ENCODE data around the gene RETREG2.
"Not testable (repeated sequence)": the region's sequence is repeated elsewhere in the genome, so short reads cannot be mapped to it uniquely, and the experiment has no call there.

RETREG2 gene

DNA sequence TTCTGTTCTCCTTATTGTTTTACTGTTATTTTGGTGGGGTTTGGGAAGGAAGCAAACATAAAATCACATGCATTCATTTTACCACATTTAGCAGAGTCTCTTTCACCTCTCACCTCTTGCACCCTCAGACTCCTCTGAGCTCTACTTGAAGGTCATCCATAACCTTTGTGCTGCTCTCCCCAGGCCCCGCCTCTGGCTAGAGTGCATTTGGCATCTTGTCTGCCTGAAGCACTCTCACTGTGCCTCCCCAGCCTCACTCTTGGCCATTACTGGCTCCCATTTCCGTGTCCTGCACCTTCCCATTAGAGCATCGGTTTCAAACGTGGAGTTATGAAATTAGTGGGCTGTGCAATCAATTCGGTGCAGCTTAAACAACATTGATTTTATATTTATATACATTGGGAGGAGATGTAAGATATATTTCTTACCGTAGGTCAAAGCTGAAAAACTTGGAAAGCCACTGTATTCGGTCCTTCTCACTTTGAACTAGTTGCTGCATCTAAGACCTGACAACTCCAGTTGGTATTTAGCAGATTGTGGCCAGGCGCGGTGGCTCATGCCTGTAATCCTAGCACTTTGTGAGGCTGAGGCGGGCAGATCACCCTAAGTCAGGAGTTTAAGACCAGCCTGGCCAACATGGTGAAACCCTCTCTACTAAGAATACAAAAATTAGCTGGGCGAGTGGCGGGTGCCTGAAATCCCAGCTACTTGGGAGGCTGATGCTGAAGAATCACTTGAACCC, 21.6 kb downstream of the RETREG2 start:
- Mint-ChIP-seq H3K9me3 (peaks cover 2% of the 10 kb centered on the region), H3K36me3 (no peaks in the 10 kb centered on the region), H3K4me3 (peak overlapping the region; percentile 71), H3K27ac (peak overlapping the region; percentile 3), H3K4me1 (peaks cover 19% of the 10 kb centered on the region)
- ATAC-seq (no peak), DNase-seq (ENCODE audit: low spot score in 2 of 2) (no peak)

- not testable (repeated sequence) for ATAC-seq, H3K9me3 Mint-ChIP-seq, H3K36me3 Mint-ChIP-seq
- peak in 1 of 2 donors; percentile 71 for DNase-seq (ENCODE audit: low spot score in 2 of 2)
- H3K27ac Mint-ChIP-seq = peak overlapping the region; percentile 93
- H3K4me1 Mint-ChIP-seq = peaks cover 19% of the 10 kb centered on the region
- H3K4me3 Mint-ChIP-seq = peak overlapping the region; percentile 71
These were observed 22.6 kb downstream of the RETREG2 start for GRCh38 chr2:219200502-219201326.

GRCh38 chr2:219201331-219201730, 23.3 kb downstream of the RETREG2 start:
- ATAC-seq; H3K9me3 Mint-ChIP-seq; H3K36me3 Mint-ChIP-seq; H3K27ac Mint-ChIP-seq; DNase-seq (ENCODE audit: low spot score in 2 of 2); H3K4me3 Mint-ChIP-seq: not testable (repeated sequence)
- peaks cover 19% of the 10 kb centered on the region for H3K4me1 Mint-ChIP-seq

DNA sequence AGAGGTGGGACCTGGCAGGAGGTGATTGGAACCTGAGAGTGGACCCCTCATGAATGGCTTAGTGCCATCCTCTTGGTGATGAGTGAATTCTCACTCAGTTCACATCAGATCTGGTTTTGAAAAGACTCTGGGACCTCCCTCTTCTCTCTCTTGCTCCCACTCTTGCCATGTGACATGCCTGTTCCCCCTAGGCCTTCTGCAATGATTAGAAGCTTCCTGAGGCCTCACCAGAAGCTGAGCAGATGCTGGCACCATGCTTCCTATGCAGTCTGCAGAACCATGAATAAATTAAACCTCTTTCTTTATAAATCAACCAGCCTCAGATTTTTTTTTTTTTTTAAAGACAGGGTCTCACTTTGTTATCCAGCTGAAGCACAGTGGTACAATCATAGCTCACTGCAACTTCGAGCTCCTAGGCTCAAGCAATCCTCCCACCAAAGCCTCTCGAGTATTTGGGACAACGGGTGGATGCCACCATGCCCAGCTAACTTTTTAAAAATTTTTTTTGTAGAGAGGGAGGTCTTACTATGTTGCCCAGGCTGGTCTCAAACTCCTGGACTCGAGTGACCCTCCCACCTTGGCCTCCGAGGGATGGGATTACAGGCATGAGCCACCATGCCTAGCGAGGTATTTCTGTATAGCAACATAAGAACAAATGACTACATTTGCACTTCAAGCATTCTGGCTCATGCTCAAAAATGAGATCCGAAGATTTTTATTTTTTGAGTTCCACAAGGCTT, 26.5 kb downstream of the RETREG2 start:
- no peak overlapping the region for H3K27ac Mint-ChIP-seq

GRCh38 chr2:219205165-219205538, 27.1 kb downstream of the RETREG2 start:
- H3K4me1 Mint-ChIP-seq = peaks cover 34% of the 10 kb centered on the region
- peaks cover 27% of the 10 kb centered on the region for H3K36me3 Mint-ChIP-seq
- no peak overlapping the region for H3K27ac Mint-ChIP-seq
- no peak for ATAC-seq
- DNase-seq (ENCODE audit: low spot score in 2 of 2) = no peak
- peaks cover 2% of the 10 kb centered on the region for H3K9me3 Mint-ChIP-seq
- H3K4me3 Mint-ChIP-seq = peak overlapping the region; percentile 78

More for the DNA sequence above, 26.5 kb downstream of the RETREG2 start:
- DNase-seq (ENCODE audit: low spot score in 2 of 2) = no peak
- Mint-ChIP-seq H3K9me3 (peaks cover 2% of the 10 kb centered on the region), H3K4me1 (peaks cover 32% of the 10 kb centered on the region), H3K36me3 (peaks cover 22% of the 10 kb centered on the region), H3K4me3 (peak overlapping the region; percentile 78)
- no peak for ATAC-seq

- H3K4me1 Mint-ChIP-seq = peaks cover 29% of the 10 kb centered on the region
- H3K36me3 Mint-ChIP-seq = peaks cover 35% of the 10 kb centered on the region
- H3K9me3 Mint-ChIP-seq = peaks cover 2% of the 10 kb centered on the region
- ATAC-seq (no peak), DNase-seq (ENCODE audit: low spot score in 2 of 2) (no peak)
- peak overlapping the region; percentile 78 for H3K4me3 Mint-ChIP-seq
- peak overlapping the region; percentile 91 for H3K27ac Mint-ChIP-seq
These were observed 27.9 kb downstream of the RETREG2 start for GRCh38 chr2:219205981-219206327.

DNA sequence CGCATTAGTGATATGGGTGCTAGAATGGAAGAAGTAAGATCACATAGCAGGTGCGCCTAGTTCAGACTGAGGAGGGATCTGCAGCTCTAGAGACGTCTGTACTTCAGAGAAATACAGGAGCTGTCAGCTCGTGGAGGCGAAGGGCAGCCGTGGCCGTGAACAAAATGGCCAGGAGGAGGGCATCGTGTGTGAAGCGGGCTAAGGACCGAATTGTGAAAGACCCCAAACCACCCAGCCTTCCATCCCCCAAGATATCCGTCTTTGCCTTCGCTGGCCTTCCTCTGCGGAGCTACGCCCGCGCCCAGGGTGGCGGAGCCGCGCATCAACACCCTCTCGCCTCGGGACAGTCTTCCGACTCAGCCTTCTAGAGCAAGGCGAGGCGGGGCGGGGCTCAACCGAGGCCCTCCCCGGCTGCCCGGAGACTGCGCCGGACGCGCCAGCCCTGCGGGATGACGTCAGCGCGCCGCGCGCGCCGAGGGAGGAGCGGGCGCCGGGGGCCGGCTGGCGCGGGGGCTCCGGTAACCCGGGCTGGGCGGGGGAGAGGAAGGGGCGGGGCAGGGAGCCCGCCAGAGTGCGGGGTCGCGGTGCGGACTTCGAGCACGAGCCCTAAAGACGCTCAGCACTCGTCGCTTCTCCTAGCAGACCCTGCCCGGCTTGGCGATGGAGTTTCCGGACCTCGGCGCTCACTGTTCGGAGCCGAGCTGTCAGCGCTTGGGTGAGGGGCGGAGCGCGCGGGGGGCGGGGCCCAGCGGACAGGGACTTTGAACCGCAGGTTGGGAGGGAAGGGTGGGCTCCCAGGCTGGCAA, 28.5 kb downstream of the RETREG2 start, which contains the start of gene ZFAND2B:
Gene ZFAND2B (plus strand): TSS at position 455 of the 806 bp plus-strand sequence. CDS start 206 bp downstream, at position 661.
- ATAC-seq = peak; percentile 97
- H3K4me3 Mint-ChIP-seq = peak within 1 kb of the TSS; percentile 78
- H3K4me1 Mint-ChIP-seq = peaks cover 34% of the 10 kb centered on the region
- peaks cover 40% of the 10 kb centered on the region for H3K36me3 Mint-ChIP-seq
- DNase-seq (ENCODE audit: low spot score in 2 of 2) = peak; percentile 96 to 97
- peak within 1 kb of the TSS; percentile 91 for H3K27ac Mint-ChIP-seq
- peaks cover 2% of the 10 kb centered on the region for H3K9me3 Mint-ChIP-seq

GRCh38 chr2:219207134-219207883, 29.2 kb downstream of the RETREG2 start:
- peaks cover 34% of the 10 kb centered on the region for H3K4me1 Mint-ChIP-seq
- no peak overlapping the region for H3K27ac Mint-ChIP-seq
- peaks cover 48% of the 10 kb centered on the region for H3K36me3 Mint-ChIP-seq
- H3K9me3 Mint-ChIP-seq = peaks cover 2% of the 10 kb centered on the region
- ATAC-seq = peak; percentile 0
- no peak for DNase-seq (ENCODE audit: low spot score in 2 of 2)
- peak overlapping the region; percentile 78 for H3K4me3 Mint-ChIP-seq

DNA sequence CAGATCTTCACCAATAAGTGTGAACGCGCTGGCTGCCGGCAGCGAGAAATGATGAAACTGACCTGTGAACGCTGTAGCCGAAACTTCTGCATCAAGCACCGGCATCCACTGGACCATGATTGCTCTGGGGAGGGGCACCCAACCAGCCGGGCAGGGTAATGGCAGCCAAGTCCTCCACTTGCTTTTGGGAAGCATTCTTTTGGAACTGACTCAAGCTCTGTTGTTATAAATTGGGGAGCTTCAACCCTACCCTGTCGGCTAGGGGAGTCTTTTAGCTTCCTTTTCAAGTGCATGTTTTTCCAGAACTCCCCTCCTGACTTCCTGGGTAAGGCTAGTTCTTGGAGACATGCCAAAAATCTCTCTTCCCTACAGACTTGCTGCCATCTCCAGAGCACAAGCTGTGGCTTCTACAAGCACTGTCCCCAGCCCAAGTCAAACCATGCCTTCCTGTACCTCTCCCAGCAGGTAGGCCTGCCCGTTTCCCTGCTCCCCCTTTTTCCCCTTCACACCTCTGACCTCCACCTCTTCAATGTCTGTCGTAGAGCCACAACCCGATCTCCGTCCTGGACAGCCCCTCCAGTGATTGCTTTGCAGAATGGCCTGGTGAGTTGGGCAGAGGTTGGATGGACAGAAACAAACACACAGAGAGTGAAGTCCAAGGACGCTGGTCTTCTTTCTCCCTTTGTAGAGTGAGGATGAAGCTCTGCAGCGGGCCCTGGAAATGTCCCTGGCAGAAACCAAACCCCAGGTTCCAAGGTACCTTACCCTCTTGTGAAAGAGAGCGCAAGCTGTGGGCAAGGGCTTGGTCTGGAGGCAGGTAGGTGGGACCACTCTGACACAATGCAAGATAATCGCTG, 30.0 kb downstream of the RETREG2 start:
- H3K4me3 Mint-ChIP-seq = peak overlapping the region; percentile 78
- ATAC-seq (no peak), DNase-seq (ENCODE audit: low spot score in 2 of 2) (no peak)
- peaks cover 34% of the 10 kb centered on the region for H3K4me1 Mint-ChIP-seq
- peak overlapping the region; percentile 72 for H3K27ac Mint-ChIP-seq
- H3K9me3 Mint-ChIP-seq = peaks cover 2% of the 10 kb centered on the region
- H3K36me3 Mint-ChIP-seq = peaks cover 56% of the 10 kb centered on the region

GRCh38 chr2:219209236-219210195, 31.4 kb downstream of the RETREG2 start:
- Mint-ChIP-seq H3K27ac (peak overlapping the region; percentile 72), H3K4me1 (peaks cover 40% of the 10 kb centered on the region), H3K36me3 (peaks cover 70% of the 10 kb centered on the region), H3K9me3 (peaks cover under 1% of the 10 kb centered on the region), H3K4me3 (peak overlapping the region; percentile 78)
- DNase-seq (ENCODE audit: low spot score in 2 of 2) (no peak), ATAC-seq (no peak)

DNA sequence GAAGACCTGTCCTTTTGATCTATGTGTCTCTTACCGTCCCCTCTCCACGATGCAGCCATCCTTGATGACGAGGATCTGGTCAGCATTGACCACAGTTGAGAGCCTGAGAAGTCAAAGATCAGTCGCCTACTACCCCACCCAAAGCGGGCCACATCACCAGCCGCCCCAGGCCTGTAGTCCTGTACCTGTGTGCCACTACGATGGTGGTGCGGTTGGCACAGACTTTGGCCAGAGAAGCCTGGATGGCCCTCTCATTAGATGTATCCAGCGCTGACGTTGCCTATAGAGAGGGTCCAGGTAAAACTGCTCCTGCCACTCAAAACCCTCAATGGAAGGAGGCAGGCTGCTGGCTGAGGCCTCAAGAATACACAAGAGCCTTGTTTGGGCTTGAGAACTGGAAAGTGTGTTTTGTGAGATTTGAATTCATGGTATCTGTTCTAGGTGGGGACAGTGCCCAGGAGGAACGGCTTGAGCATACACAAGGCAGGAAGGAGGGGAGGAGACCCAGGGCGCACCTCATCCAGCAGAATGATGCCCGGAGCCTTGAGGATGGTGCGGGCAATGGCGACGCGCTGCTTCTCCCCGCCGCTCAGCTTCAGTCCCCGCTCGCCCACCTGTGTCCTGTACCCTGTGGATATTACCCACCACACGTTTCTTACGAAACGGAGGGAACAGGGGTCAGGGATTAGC, 32.3 kb downstream of the RETREG2 start:
- no peak for ATAC-seq
- H3K36me3 Mint-ChIP-seq = peaks cover 76% of the 10 kb centered on the region
- H3K4me1 Mint-ChIP-seq = peaks cover 45% of the 10 kb centered on the region
- no peak for DNase-seq (ENCODE audit: low spot score in 2 of 2)
- no peaks in the 10 kb centered on the region for H3K9me3 Mint-ChIP-seq
- H3K4me3 Mint-ChIP-seq = no peak overlapping the region
- H3K27ac Mint-ChIP-seq = peak overlapping the region; percentile 72

- Mint-ChIP-seq H3K4me3 (no peak overlapping the region), H3K27ac (peak overlapping the region; percentile 72), H3K9me3 (no peaks in the 10 kb centered on the region), H3K4me1 (peaks cover 47% of the 10 kb centered on the region), H3K36me3 (peaks cover 77% of the 10 kb centered on the region)
- ATAC-seq = no peak
- no peak for DNase-seq (ENCODE audit: low spot score in 2 of 2)
These were observed 32.8 kb downstream of the RETREG2 start for GRCh38 chr2:219210886-219211362.

All from stimulated activated effector memory CD8-positive, alpha-beta T cell treated with anti-CD3 and anti-CD28 coated beads, Interleukin-12 subunit alpha, Interleukin-12 subunit beta, amount 100 ng/mL, for 72 hours (primary cell).